ENCODE measurements around the gene PTPN1. TPM values are rescaled to one million over a fixed set of nuclear protein-coding genes. Genes with fewer than 3 reads are reported as not detected.

The PTPN1 gene
- total RNA-seq, 4 donors from 2014 or later: 22.2 to 107 (median 42.7) TPM

DNA sequence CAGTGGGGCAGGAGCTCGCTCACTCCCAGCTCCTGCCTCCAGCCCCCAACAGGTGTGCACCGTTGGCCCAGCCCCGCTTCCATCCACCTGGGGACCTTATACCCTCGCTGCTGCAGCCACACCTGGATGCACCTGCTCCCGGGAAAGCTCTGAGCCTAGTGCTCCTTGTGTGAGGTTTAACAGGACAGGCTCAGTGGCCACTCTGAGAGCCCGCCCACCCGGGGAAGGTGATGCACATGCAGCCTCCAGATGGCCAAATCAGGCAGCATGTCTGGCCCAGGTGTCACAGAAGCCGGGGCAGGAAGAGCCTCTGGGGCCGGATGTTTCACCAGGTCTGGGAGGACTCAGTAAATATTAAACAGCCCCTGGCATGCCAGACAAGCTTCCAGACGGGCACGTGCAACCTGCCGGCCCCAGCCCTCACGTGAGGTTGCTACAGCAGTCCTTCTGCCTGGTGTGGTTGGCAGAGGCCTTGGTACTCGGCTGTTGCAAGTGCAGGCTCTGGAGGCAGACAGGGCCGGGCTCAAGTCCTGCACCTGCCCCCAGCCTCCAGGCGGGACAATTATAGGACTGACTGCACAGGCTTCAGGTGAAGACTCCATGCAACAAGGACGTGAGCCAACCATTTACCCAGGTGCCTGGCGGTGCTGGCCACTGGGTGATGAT lies 114.3 kb downstream of the PTPN1 start:
- ATAC-seq (ENCODE audit: low FRiP score) (no peak), DNase-seq (ENCODE audit: low spot score) (no peak)
- TF ChIP-seq, protein P1, sequence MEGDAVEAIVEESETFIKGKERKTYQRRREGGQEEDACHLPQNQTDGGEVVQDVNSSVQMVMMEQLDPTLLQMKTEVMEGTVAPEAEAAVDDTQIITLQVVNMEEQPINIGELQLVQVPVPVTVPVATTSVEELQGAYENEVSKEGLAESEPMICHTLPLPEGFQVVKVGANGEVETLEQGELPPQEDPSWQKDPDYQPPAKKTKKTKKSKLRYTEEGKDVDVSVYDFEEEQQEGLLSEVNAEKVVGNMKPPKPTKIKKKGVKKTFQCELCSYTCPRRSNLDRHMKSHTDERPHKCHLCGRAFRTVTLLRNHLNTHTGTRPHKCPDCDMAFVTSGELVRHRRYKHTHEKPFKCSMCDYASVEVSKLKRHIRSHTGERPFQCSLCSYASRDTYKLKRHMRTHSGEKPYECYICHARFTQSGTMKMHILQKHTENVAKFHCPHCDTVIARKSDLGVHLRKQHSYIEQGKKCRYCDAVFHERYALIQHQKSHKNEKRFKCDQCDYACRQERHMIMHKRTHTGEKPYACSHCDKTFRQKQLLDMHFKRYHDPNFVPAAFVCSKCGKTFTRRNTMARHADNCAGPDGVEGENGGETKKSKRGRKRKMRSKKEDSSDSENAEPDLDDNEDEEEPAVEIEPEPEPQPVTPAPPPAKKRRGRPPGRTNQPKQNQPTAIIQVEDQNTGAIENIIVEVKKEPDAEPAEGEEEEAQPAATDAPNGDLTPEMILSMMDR (IDR thresholded peaks at IDR 0.05): no peak

DNA sequence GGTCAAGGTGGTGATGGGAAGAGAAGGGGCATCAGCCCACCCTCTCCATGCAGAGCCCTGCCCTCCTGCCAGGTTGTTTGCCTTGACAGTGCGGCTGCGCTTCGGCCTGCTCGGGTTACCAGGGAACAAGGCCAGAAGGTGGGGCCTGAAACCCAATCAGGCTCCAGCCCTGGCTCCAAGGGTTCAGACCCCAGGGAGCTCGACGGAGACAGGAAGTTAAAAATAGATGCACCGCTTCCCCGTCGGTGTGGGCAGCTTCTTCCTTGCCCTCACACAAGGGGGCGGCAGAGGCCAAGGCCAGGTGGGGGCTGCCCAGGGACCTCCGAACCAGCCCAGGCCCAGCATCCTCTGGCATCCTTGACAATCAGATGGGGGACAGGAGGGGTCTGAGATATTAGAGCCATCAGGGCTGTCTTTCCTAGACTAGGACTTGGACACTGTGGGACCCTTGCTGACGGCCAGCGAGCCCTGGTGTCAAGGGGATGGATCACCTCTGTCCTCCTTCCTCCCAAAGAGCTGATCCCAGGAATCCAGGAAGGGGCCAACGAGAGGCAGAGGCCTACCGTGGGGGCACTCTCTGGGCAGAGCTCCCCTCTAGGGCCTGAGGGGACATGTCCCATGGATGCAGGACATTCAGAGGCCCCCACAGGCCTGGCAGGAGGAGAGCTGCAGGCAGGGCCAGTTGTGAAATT lies 115.9 kb downstream of the PTPN1 start:
- DNase-seq (ENCODE audit: low spot score) (no peak), ATAC-seq (ENCODE audit: low FRiP score) (peak; percentile 29)

DNA sequence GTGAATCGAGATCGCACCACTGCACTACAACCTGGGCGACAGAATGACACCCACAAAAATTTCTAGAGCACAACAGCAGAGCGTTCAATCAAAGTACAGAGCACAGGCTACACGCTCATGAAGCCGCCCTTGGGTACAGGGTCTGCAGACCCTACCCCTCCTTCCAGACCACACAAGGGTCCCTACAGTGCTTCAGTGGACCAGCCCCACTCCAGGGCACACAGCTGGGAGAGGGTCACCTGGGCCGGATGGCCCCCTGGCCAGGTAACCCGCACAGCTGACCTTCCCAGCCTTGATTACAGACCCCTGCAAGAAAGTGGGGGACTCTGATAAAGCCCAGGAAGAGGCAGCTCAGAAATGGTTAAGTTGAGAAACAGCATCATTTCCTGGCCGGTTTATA lies 117.6 kb downstream of the PTPN1 start:
- ATAC-seq (ENCODE audit: low FRiP score): no peak
- TF ChIP-seq, protein P1 (IDR thresholded peaks at IDR 0.05): no peak
- DNase-seq (ENCODE audit: low spot score): no peak

More for the DNA sequence above, 115.9 kb downstream of the PTPN1 start:
- TF ChIP-seq, protein P1 (IDR thresholded peaks at IDR 0.05): no peak

DNA sequence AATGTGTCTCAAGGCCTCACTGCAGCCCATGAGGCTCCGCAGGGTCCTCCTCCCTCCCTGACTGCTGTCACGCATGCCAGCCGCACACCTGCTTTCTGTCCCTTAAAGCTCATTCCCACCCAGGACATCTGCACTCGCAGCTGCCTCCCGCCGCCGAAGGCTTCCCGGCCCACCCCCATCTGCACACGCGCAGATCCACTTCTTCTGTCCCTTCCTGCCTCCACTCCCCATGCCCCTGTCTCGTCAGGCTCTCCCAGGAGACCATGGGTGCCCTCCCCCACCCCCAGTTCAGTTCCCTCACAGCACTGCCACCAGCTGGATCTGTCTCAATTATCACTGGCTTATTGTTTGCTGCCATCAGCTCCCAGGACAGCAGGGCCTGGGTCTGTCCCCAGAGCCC lies 118.1 kb downstream of the PTPN1 start:
- DNase-seq (ENCODE audit: low spot score) (no peak), ATAC-seq (ENCODE audit: low FRiP score) (no peak)
- TF ChIP-seq, protein P1 (IDR thresholded peaks at IDR 0.05): no peak

DNA sequence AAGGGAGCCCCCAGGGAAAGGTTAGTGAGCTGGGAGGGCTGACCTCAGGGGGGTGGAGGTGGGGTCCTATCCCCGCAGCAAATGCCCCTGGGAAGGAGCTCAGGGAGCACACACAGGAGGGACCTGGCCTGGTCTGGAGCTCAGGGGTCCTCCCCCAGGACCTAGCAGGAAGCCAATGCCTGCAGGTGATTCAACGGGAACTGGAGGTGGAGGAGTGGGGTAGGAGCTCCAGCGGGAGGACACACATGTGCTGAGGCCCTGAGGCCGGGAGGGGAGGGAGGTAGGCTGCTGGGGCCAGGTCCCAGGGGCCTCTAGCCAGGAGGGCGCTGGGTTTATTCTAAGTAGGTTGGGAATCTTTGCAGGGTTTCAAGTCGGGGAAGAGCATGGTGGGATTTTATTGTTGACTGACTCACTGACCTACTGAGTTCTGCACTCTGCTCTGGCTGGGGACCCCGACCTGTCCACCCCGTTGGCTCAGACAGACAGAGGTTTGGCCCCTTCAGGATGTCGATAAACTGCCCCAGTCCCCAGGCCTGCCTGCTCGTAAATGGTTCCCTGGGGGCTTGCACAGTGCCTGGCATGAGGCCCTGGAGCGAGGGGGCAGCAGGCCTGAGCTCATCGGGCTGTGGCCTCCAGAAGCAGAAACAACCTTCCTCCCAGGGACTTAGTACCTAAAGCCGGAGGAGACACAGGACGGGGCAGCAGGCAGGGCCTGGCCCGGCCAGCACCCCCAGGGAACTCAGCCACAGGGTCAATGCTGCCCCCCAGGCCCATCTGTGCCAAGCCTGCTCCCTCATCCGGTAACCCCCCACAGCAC lies 118.9 kb downstream of the PTPN1 start:
- no peak for DNase-seq (ENCODE audit: low spot score)
- TF ChIP-seq, protein P1 (IDR thresholded peaks at IDR 0.05): no peak
- no peak for ATAC-seq (ENCODE audit: low FRiP score)

DNA sequence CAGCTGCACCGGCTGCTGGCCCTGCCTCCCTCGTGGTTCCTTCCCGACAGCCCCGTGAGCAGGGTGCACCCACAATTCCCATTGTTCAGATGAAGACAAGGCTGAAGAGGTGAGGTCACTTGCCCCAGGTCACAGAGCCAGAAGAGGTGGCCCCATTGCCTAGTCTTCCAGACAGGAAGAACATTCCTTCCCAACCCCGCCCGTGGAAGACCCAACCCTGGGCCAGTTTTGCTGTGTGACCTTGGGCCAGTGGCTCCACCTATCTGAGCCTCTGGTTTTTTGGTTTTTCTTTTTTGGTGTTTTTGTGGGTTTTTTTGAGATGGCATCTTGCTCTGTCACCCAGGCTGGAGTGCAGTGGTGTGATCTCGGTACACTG lies 119.5 kb downstream of the PTPN1 start:
- TF ChIP-seq, protein P1 (IDR thresholded peaks at IDR 0.05): no peak
- DNase-seq (ENCODE audit: low spot score) (no peak), ATAC-seq (ENCODE audit: low FRiP score) (no peak)

Measured in omental fat pad (tissue), 4 donors.